ENCODE data around the gene GSN. TPM values are rescaled to one million over a fixed set of nuclear protein-coding genes. Genes with fewer than 3 reads are reported as not detected.

Gene GSN
- polyA plus RNA-seq, 1 donor from 2014 or later, result 69.4 TPM

DNA sequence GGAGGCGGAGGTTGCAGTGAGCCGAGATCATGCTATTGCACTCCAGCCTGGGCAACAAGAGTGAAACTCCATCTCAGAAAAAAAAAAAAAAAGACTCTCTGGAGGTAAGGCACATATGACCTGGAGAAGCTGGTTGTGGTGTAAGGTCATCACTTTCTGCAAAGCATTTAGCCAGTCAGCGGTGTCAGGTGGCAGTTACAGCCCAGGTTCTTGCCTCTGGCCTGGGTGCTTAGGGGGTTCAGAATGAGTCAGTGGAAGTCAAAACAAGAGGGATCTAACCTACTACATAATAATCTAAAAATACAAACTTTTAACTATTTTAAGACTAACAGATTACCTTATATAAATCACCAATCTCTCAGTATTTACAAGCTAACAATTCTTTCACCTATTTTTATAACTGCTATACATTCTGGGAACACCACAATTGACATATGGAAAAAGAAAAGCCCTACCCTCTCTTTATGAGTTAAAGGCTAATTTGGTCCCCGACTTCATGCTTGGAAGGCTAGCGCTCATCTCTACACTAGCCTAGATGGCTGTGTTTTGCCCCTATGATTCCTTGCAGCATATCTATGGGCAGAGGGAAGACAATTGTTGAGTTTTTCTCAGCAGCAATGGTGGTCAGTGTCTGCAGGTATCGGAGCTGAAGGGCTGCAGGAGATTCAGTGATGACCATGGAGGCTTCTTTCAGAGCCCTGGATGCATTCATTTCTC is 72.9 kb downstream of the GSN start:
- H3K36me3 Mint-ChIP-seq, result peaks cover 6% of the 10 kb centered on the region
- H3K4me3 Mint-ChIP-seq, result no peak overlapping the region
- H3K27ac Mint-ChIP-seq, result no peak overlapping the region
- no peaks in the 10 kb centered on the region for H3K27me3 Mint-ChIP-seq
- H3K9me3 Mint-ChIP-seq, result no peaks in the 10 kb centered on the region
- H3K4me1 Mint-ChIP-seq, result peaks cover 8 to 13% (median 11%) of the 10 kb centered on the region in 3 donors

DNA sequence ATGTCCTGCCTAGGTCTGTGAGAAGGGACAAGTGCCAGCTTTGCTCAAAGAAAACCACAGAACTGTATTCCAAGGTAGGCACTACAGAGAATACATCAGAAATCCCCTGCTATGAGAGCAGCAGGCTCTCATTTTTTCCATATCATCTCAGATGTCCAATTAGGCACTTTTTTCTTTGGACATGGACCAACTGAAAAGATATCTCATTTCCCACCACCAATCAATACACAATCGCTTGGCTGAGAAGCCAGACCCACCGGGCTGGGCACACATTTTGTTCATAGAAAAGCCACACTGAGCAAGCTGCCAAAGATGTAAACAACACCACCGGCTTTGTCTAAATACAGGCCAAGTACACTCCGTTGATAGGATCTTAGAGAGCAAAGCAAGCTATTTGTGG is 76.2 kb downstream of the GSN start:
- H3K36me3 Mint-ChIP-seq, result peaks cover 11% of the 10 kb centered on the region
- H3K4me1 Mint-ChIP-seq, result no peaks in the 10 kb centered on the region
- no peaks in the 10 kb centered on the region for H3K27me3 Mint-ChIP-seq
- H3K4me3 Mint-ChIP-seq, result no peak overlapping the region
- no peak overlapping the region for H3K27ac Mint-ChIP-seq
- no peaks in the 10 kb centered on the region for H3K9me3 Mint-ChIP-seq

DNA sequence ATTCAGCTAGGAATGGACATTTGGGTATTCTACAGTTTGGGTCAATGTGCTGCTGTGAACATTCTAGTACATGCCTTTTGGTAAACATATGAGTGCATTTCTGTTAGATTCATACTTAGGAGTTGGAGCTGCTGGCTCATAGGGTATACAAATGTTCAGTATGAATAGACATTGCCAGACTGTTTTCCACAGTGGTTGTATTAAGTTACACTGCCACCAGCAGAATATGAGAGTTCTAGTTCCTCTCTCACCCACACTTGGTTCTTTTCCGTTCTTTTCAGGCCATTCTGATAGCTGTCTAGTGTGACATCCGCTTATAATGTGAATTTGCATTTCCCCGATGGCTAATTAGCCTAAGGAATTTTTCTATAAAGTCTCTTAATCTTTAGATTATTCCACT is 77.1 kb downstream of the GSN start:
- Mint-ChIP-seq H3K9me3 (no peaks in the 10 kb centered on the region), H3K4me1 (no peaks in the 10 kb centered on the region), H3K4me3 (no peak overlapping the region)

DNA sequence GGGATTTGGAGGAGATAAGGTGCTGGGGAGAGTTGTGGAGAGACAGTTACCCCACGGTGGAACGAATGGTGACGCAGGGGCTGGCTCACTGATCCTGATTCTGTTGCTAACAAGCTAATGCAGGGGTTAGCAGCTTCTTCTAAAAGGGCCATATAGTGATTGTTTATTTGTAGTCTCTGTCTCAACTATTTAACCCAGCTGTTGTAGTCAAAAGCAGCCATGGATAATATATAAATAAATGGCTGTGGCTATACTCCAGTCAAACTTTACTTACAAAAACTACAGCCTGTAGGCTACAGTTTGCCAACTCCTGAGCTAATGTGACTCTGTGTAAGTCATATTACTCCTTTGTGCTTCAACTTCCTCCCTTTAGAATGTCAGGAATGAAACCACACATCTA is 80.3 kb downstream of the GSN start:
- Mint-ChIP-seq H3K27ac (no peak overlapping the region), H3K36me3 (peaks cover 7% of the 10 kb centered on the region), H3K27me3 (no peaks in the 10 kb centered on the region), H3K4me1 (peaks cover 0 to 3% (median under 1%) of the 10 kb centered on the region in 3 donors), H3K4me3 (no peak overlapping the region), H3K9me3 (no peaks in the 10 kb centered on the region)

More for the DNA sequence above, 77.1 kb downstream of the GSN start:
- Mint-ChIP-seq H3K36me3 (peaks cover 11% of the 10 kb centered on the region), H3K27me3 (no peaks in the 10 kb centered on the region), H3K27ac (no peak overlapping the region)

DNA sequence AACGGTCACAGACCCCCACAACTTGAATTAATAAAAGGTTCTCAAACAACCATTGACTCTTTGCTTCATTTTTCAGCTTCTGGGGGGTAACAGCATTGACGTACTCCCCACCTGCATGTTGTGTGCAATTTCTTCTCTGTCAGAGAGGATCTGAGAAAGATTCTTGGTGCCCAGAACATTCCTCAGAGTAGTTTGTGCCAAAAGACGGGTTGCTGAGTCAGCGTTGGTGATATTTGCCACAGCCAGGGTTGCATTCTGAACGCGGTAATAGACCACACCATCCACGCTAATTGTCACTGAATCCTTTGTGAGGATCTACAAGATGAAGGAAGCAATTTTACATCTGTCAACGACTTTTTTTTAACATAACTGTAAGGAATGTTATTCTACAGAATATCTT is 81.0 kb downstream of the GSN start:
- Mint-ChIP-seq H3K36me3 (peaks cover 5% of the 10 kb centered on the region), H3K27ac (no peak overlapping the region), H3K4me1 (peaks cover 7 to 10% (median 8%) of the 10 kb centered on the region in 3 donors), H3K9me3 (no peaks in the 10 kb centered on the region), H3K27me3 (no peaks in the 10 kb centered on the region), H3K4me3 (no peak overlapping the region)

DNA sequence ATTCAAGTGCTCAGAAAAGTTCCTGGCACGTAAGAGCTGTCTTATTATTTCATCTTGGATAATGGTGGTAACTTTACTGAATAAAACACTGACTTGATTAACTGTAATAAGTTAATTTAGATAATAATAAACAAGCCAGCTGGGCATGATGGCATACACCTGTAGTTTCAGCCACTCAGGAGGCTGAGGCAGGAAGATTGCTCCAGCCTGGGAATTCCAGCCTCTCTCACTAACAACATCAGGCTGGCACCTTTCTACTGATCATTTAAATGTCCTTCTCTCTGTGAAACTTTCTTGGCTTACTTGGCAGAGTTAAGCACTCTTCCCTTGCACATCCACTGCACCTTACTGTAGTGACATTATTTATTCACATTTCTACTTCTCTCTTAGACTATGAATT is 82.1 kb downstream of the GSN start:
- H3K36me3 Mint-ChIP-seq, result peaks cover 5% of the 10 kb centered on the region
- H3K27ac Mint-ChIP-seq, result no peak overlapping the region
- H3K4me3 Mint-ChIP-seq, result no peak overlapping the region
- no peaks in the 10 kb centered on the region for H3K27me3 Mint-ChIP-seq
- H3K4me1 Mint-ChIP-seq, result peaks cover 7 to 12% (median 8%) of the 10 kb centered on the region in 3 donors
- H3K9me3 Mint-ChIP-seq, result no peaks in the 10 kb centered on the region

DNA sequence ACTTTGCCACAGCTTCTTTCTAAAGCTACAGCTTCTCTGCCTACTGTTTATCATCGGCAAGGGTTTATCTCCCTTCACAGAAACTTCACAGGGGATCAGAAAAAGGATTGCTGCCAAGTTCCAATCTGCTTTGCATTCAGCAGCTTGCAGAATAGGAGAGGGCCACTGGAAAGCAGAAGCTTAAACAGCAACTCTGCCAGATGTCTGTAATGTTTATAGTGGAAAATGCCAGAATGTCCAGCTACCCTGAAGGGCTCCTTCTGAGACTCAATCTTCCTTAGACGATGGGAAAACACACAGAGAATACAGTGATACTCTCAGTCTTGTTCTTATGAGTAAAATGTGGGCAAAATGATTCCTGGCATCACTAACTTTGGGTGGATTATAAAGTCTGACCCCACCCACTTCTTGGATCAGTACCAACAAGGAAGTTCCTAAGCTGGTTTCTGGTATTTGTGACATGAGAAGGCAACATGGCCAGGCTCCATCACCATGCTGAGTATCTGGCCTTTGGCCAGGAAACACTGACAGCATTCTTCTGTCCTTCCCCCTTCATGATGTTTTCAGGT is 83.1 kb downstream of the GSN start:
- Mint-ChIP-seq H3K27ac (no peak overlapping the region), H3K27me3 (no peaks in the 10 kb centered on the region), H3K4me3 (no peak overlapping the region), H3K36me3 (peaks cover 5% of the 10 kb centered on the region), H3K4me1 (peaks cover 7 to 12% (median 8%) of the 10 kb centered on the region in 3 donors), H3K9me3 (no peaks in the 10 kb centered on the region)

DNA sequence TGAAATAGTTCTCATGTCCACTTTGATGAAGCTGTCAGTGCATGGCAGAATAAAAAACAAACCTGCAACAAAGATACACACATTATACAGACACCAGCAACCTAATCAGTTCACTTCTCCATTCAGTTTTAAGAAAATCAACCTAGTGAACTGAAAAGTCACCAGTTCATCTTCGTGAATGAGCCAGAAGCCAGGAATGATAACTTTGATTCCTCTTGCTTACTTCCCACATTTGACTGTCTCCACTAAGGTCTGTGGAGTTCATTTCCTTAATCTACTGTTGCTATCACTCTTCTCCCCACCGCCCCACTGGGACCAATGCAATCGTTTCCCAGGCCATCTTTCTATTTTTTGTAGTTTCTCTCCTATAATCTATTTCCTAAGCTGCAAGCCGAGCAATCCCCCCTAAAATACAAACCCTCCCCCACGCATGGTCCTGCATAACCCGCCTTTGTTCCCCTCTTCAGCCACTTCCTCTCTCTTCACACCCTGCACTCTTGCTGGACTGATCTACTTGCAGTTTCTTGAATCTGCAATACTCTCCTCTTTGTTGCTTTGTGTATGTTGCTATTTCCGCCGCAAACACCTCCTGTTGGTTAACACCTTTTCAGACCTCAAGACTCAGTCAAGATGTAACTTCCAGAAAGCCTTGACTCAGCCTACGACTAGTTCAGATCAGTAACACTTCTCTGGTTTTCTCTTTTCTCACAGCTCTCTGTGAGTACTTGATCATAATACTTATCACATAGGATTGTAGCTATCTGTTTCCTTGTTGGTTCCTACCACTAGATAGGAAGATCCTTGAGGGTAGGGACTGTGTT is 85.5 kb downstream of the GSN start:
- Mint-ChIP-seq H3K4me3 (peak overlapping the region in 3 of 4 donors; percentile 8 to 74 (median 67)), H3K27me3 (no peaks in the 10 kb centered on the region), H3K9me3 (no peaks in the 10 kb centered on the region), H3K27ac (peak overlapping the region in 1 of 3 donors; percentile 42), H3K4me1 (peaks cover 8 to 17% (median 9%) of the 10 kb centered on the region in 3 donors), H3K36me3 (peaks cover 2% of the 10 kb centered on the region)

DNA sequence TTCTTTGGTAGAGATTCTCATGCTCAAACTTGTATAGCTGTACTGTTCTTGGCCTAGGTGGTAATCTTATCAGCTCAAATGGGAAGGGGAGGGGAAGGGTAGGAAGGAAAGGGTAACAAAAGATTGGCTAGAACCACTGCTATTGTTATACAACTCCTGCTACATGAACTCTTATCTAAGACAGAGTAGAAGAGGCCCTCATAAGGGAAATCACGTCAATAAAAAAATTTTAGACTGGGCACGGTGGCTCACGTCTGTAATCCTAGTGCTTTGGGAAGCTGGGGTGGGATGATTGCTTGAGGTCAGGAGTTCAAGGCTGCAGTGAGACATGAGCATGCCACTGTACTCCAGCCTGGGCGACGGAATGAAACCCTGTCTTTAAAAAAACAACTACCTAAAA is 86.2 kb downstream of the GSN start:
- H3K9me3 Mint-ChIP-seq, result no peaks in the 10 kb centered on the region
- H3K4me1 Mint-ChIP-seq, result peaks cover 14 to 23% (median 15%) of the 10 kb centered on the region in 3 donors
- H3K27ac Mint-ChIP-seq, result no peak overlapping the region
- H3K27me3 Mint-ChIP-seq, result no peaks in the 10 kb centered on the region
- H3K4me3 Mint-ChIP-seq, result no peak overlapping the region
- H3K36me3 Mint-ChIP-seq, result no peaks in the 10 kb centered on the region

DNA sequence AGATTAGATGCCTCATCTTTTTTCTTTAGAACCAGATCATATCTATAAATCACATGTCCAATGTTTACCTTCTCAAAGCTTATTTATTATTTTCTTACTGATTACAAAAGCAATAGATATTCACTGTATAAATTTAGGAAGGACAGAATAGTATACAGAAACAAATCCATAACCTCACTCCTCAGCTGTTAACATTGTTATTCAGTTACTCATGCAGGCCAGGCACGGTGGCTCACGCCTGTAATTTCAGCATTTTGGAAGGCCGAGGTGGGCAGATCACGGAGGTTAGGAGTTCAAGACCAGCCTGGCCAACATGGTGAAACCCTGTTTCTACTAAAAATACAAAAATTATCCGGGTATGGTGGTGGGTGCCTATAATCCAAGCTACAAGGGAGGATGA is 86.8 kb downstream of the GSN start:
- Mint-ChIP-seq H3K4me3 (no peak overlapping the region), H3K27me3 (no peaks in the 10 kb centered on the region), H3K9me3 (no peaks in the 10 kb centered on the region), H3K27ac (no peak overlapping the region), H3K36me3 (no peaks in the 10 kb centered on the region), H3K4me1 (peaks cover 14 to 28% (median 21%) of the 10 kb centered on the region in 3 donors)

DNA sequence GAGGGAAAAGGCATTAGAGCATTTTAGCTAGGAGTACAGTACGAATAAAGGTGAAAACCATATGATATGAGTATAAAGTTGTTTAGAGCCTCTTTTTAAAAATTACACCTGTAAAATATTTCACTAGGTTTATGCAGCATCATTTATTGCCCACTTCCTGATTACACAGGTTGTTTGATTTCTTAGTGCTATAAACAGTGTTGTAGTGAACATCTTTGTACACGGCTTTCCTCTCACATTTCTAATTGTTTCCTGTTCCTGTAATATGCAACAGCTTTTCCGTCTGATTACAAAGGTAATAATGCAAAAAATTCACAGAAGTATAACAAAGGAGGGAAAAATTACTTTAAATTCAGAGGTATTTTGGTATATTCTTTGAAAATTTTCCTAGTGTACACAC is 89.0 kb downstream of the GSN start:
- no peaks in the 10 kb centered on the region for H3K9me3 Mint-ChIP-seq
- no peak overlapping the region for H3K27ac Mint-ChIP-seq
- no peaks in the 10 kb centered on the region for H3K27me3 Mint-ChIP-seq
- peaks cover 14 to 28% (median 21%) of the 10 kb centered on the region in 3 donors for H3K4me1 Mint-ChIP-seq
- H3K36me3 Mint-ChIP-seq, result no peaks in the 10 kb centered on the region
- H3K4me3 Mint-ChIP-seq, result no peak overlapping the region

DNA sequence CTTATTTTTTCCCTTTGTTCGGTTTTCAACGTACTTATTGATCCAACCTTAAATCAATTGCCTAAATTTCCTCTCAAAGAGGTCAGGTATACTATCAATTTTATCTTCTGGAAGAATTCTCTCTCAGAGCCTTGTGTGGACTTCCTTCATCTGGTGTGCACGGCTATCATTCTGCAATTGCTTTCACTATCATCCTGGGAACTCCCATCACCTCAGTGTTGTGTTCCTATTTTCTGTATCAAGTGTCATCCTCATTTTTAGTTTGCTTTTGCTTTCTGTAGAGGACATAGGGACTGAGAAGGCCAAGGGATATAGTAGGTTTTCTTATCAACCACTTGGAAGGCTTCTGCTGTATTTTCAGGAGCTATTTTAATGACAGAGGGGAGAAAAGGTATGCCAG is 90.8 kb downstream of the GSN start:
- Mint-ChIP-seq H3K4me3 (peak overlapping the region in 3 of 4 donors; percentile 49 to 77 (median 54)), H3K27ac (peak overlapping the region in 2 of 3 donors; percentile 31 to 65), H3K9me3 (no peaks in the 10 kb centered on the region), H3K36me3 (no peaks in the 10 kb centered on the region), H3K4me1 (peaks cover 10 to 20% (median 15%) of the 10 kb centered on the region in 3 donors), H3K27me3 (no peaks in the 10 kb centered on the region)

DNA sequence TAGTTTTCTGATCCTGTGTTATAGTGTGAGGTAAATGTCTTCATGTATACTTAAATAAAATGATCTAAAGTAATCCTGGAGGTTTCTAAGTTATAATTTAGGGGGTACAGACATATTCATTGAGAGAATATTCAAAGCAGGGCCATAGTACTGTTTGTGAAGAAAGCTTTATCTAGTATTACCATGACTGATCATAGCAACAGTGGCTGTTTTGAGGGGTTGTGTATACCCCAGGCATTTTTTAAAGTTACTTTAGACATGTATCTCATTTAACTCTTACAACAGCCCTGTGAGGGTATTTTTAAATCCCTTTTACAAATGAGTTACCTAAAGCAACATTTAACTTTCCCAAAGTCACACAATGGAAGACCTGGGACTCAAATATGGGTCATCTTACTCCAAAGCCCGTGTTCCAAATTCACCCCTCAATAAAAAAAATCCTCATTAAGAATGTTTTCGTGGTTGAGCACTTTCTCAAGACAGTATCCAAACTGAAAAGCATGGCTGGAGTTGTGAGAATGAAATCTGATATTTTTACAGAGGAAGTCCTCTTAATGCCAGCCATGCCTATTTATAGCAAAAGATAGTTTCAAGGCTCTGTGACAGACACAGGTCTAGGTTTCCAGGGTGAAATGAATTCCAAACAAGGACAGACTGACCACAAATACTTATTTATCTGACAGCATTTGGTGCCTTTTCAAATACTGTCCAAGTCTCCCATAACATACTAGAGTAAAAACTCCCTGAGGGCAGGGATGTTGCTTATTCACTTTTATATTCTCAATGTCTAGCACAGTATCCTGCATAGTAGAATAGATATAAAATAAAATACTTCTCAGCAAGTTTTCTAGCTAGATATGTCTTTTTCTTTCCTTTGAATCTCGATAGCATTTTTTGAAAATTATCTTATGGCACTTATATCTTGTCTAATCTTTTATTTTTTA is 91.7 kb downstream of the GSN start:
- peaks cover 10 to 16% (median 13%) of the 10 kb centered on the region in 3 donors for H3K4me1 Mint-ChIP-seq
- peak overlapping the region in 1 of 4 donors; percentile 77 for H3K4me3 Mint-ChIP-seq
- no peaks in the 10 kb centered on the region for H3K27me3 Mint-ChIP-seq
- no peaks in the 10 kb centered on the region for H3K36me3 Mint-ChIP-seq
- no peaks in the 10 kb centered on the region for H3K9me3 Mint-ChIP-seq
- H3K27ac Mint-ChIP-seq, result peak overlapping the region in 1 of 3 donors; percentile 65

DNA sequence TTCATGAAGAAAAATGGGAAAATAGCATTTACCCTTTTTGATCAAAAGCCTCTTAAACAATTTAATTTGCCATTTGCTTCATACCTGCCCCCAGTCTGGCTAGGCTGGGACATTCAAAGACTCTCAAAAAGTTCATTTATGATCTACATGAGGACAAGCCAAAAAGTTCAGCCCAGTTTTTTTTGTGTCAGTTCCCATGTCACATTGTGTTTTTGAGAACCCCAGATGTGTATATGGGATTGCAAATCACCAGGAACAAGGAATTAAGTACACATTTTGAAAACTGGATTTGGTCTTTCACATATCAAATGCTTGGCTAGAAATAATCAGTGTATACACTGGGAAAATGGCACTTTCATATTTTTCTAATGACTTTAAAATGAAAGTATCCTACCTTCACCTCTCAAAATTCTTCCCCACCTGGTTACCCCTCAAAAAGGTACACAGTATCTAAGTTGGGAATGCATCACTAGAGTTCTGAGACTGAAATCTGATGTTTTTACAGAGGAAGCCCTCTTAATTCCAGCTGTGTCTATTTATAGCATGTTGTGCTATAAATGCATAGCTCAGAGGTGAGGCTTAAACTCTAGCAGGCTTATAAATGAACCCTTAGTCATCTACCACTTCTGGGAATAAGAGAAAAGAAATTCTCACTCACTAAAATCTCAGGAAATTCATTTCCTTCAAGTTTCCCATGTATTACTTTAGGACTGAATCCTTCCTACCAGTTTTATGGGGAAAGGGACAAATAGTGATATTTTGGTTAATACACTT is 92.8 kb downstream of the GSN start:
- no peak overlapping the region for H3K27ac Mint-ChIP-seq
- no peaks in the 10 kb centered on the region for H3K36me3 Mint-ChIP-seq
- H3K4me1 Mint-ChIP-seq, result peaks cover 10 to 16% (median 13%) of the 10 kb centered on the region in 3 donors
- no peaks in the 10 kb centered on the region for H3K27me3 Mint-ChIP-seq
- no peak overlapping the region for H3K4me3 Mint-ChIP-seq
- no peaks in the 10 kb centered on the region for H3K9me3 Mint-ChIP-seq
